ENCODE results near the gene FIP1L1.

Gene FIP1L1

GRCh38 chr4:53476232-53477037, 99.0 kb downstream of the FIP1L1 start:
- DNase-seq (ENCODE audit: low read depth in 2 of 2): no peak

GRCh38 chr4:53477038-53477565, 99.7 kb downstream of the FIP1L1 start:
- DNase-seq (ENCODE audit: low read depth in 2 of 2): no peak

- no peak for DNase-seq (ENCODE audit: low read depth in 2 of 2)
These were observed 100.2 kb downstream of the FIP1L1 start for GRCh38 chr4:53477636-53478035.

- DNase-seq (ENCODE audit: low read depth in 2 of 2): no peak
These were observed 101.4 kb downstream of the FIP1L1 start for GRCh38 chr4:53478671-53479456.

GRCh38 chr4:53479736-53480525, 102.5 kb downstream of the FIP1L1 start:
- DNase-seq (ENCODE audit: low read depth in 2 of 2): no peak

- no peak for DNase-seq (ENCODE audit: low read depth in 2 of 2)
These were observed 103.5 kb downstream of the FIP1L1 start for GRCh38 chr4:53480909-53481308.

GRCh38 chr4:53481586-53481985, 104.1 kb downstream of the FIP1L1 start:
- DNase-seq (ENCODE audit: low read depth in 2 of 2): no peak

GRCh38 chr4:53483250-53483649, 105.8 kb downstream of the FIP1L1 start:
- no peak for DNase-seq (ENCODE audit: low read depth in 2 of 2)

- DNase-seq (ENCODE audit: low read depth in 2 of 2): no peak
These were observed 107.6 kb downstream of the FIP1L1 start for GRCh38 chr4:53484911-53485657.

GRCh38 chr4:53485658-53486040, 108.2 kb downstream of the FIP1L1 start:
- DNase-seq (ENCODE audit: low read depth in 2 of 2): no peak

- DNase-seq (ENCODE audit: low read depth in 2 of 2): no peak
These were observed 110.3 kb downstream of the FIP1L1 start for GRCh38 chr4:53487766-53488165.

GRCh38 chr4:53489279-53489889, 111.9 kb downstream of the FIP1L1 start:
- no peak for DNase-seq (ENCODE audit: low read depth in 2 of 2)

- DNase-seq (ENCODE audit: low read depth in 2 of 2): no peak
These were observed 112.9 kb downstream of the FIP1L1 start for GRCh38 chr4:53490161-53490956.

- no peak for DNase-seq (ENCODE audit: low read depth in 2 of 2)
These were observed 113.7 kb downstream of the FIP1L1 start for GRCh38 chr4:53490965-53491622.

- DNase-seq (ENCODE audit: low read depth in 2 of 2): no peak
These were observed 117.4 kb downstream of the FIP1L1 start for GRCh38 chr4:53494851-53495250.

GRCh38 chr4:53497487-53498244, 120.2 kb downstream of the FIP1L1 start:
- DNase-seq (ENCODE audit: low read depth in 2 of 2): no peak

GRCh38 chr4:53498706-53499105, 121.3 kb downstream of the FIP1L1 start:
- DNase-seq (ENCODE audit: low read depth in 2 of 2): no peak

GRCh38 chr4:53499791-53500190, 122.3 kb downstream of the FIP1L1 start:
- no peak for DNase-seq (ENCODE audit: low read depth in 2 of 2)

- no peak for DNase-seq (ENCODE audit: low read depth in 2 of 2)
These were observed 123.1 kb downstream of the FIP1L1 start for GRCh38 chr4:53500546-53500945.
